PC-3 (cell line): ENCODE data around the gene MEG3. TPM values are rescaled to one million over a fixed set of nuclear protein-coding genes. Genes with fewer than 3 reads are reported as not detected.
A peak's percentile ranks its signal among the peaks of the same experiment; 100 is the strongest.

Source experiments
- ATAC-seq: fragments of 200-7000 bp; cut with Tn5 transposase; 2 replicates; pipeline ENCODE4 v1.9.1; 2020; ENCODE audit warnings: mild to moderate bottlenecking, moderate library complexity
- BruUV-seq: library from RNA; stranded (reverse); fragments of 400-500 nt; replicated peaks from 2 replicates; lab custom pipeline; 2021; lab: Mats Ljungman, UMichigan
- CTCF ChIA-PET: fragments of 300-600 bp; sonication (Branson Sonifier 250); formaldehyde crosslinking; loops from one replicate; lab custom pipeline; 2022; ENCODE audit warnings: antibody characterized with exemption; lab: Charles Lee
- POLR2A ChIA-PET: fragments of 300-600 bp; sonication (Branson Sonifier 250); formaldehyde crosslinking; loops from one replicate; lab custom pipeline; 2022; ENCODE audit warnings: antibody characterized with exemption; ENCODE audit not compliant: unreplicated experiment; lab: Charles Lee
- DNase-seq: peaks from one replicate; pipeline ENCODE4 v3.0.0-alpha.2; 2015
- H2AFZ ChIP-seq: fragments of 300-600 bp; sonication (generic); 2 replicates; pipeline ENCODE4 v1.6.0; 2016; ENCODE audit warnings: antibody characterized with exemption, low read length
- H3F3A ChIP-seq: fragments of 300-600 bp; sonication (generic); one replicate; pipeline ENCODE4 v1.6.0; 2017; ENCODE audit warnings: antibody characterized with exemption, low read length, control low read depth, mild to moderate bottlenecking; ENCODE audit not compliant: unreplicated experiment
- H3K27ac ChIP-seq: fragments of 300-600 bp; sonication (generic); 2 replicates; pipeline ENCODE4 v1.5.1; 2016; ENCODE audit warnings: mild to moderate bottlenecking, low read length
- H3K27me3 ChIP-seq: fragments of 300-600 bp; sonication (generic); 2 replicates; pipeline ENCODE4 v1.6.1; 2016; ENCODE audit warnings: low read length, mixed read lengths
- H3K36me3 ChIP-seq: fragments of 300-600 bp; sonication (generic); 2 replicates; pipeline ENCODE4 v1.6.1; 2016; ENCODE audit warnings: low read depth, mixed run types, low read length, mixed read lengths
- H3K4me1 ChIP-seq: fragments of 300-600 bp; sonication (generic); 2 replicates; pipeline ENCODE4 v1.5.1; 2016; ENCODE audit warnings: low read length; ENCODE audit not compliant: insufficient read depth
- H3K4me2 ChIP-seq: fragments of 300-600 bp; sonication (generic); 2 replicates; pipeline ENCODE4 v1.6.0; 2016; ENCODE audit warnings: low read length
- H3K4me3 ChIP-seq: fragments of 300-600 bp; sonication (generic); 2 replicates; pipeline ENCODE4 v1.5.1; 2016; ENCODE audit warnings: mild to moderate bottlenecking, low read length, mixed read lengths
- H3K79me2 ChIP-seq: fragments of 300-600 bp; sonication (generic); 2 replicates; pipeline ENCODE4 v1.6.1; 2017; ENCODE audit warnings: low read length, mixed read lengths
- H3K9ac ChIP-seq: fragments of 300-600 bp; sonication (generic); 2 replicates; pipeline ENCODE4 v1.6.0; 2016; ENCODE audit warnings: mild to moderate bottlenecking, low read length
- H3K9me2 ChIP-seq: fragments of 300-600 bp; sonication (generic); replicated peaks from 2 replicates; pipeline ENCODE4 v1.6.1; 2016; ENCODE audit warnings: mixed run types, low read length, mixed read lengths
- H3K9me3 ChIP-seq: fragments of 300-600 bp; sonication (generic); 2 replicates; pipeline ENCODE4 v1.6.1; 2016; ENCODE audit warnings: low read length, mixed read lengths
- H4K20me1 ChIP-seq: fragments of 300-600 bp; sonication (generic); 2 replicates; pipeline ENCODE4 v1.6.1; 2016; ENCODE audit warnings: low read length, mixed read lengths
- CTCF ChIP-seq: fragments of 300-600 bp; sonication (generic); conservative IDR thresholded peaks from 2 replicates; pipeline ENCODE4 v1.5.1; 2017; ENCODE audit warnings: antibody characterized with exemption, low read depth, mild to moderate bottlenecking, low read length
- EZH2 ChIP-seq: fragments of 300-600 bp; sonication (generic); IDR thresholded peaks from one replicate; pipeline ENCODE4 v1.6.1; 2017; ENCODE audit warnings: antibody characterized with exemption, mild to moderate bottlenecking, low read length; ENCODE audit not compliant: unreplicated experiment
- EZH2phosphoT487 ChIP-seq: fragments of 300-600 bp; sonication (generic); IDR thresholded peaks from 2 replicates; pipeline ENCODE4 v1.6.1; 2018; ENCODE audit warnings: mild to moderate bottlenecking, antibody characterized with exemption, low read length, borderline replicate concordance
- intact Hi-C: fragments of 100-400 bp; cut with micrococcal nuclease; formaldehyde crosslinking; loops from 2 replicates; pipeline ENCODE4 v1.9.0; 2023
- total RNA-seq: library from RNA; depleted of rRNA; stranded (reverse); fragments of >200 nt; gene quantifications from 2 replicates; pipeline ENCODE4 v1.2.3, GENCODE V29; 2014

Gene MEG3
- total RNA-seq, 1 experiment from 2014 or later: not detected

GRCh38 chr14:100899884-100900771 is 74.2 kb downstream of the MEG3 start:
- Histone ChIP-seq H3K4me1 (peaks cover 8% of the 10 kb centered on the region), H4K20me1 (no peaks in the 10 kb centered on the region), H3K36me3 (no peaks in the 10 kb centered on the region), H3K79me2 (no peaks in the 10 kb centered on the region), H3K9ac (no peak overlapping the region), H2AFZ (peak overlapping the region; percentile 62), H3K4me2 (peak overlapping the region; percentile 82), H3K27ac (no peak overlapping the region), H3F3A (no peaks in the 10 kb centered on the region), H3K9me3 (no peaks in the 10 kb centered on the region), H3K4me3 (peak overlapping the region; percentile 56), H3K27me3 (peaks cover 28% of the 10 kb centered on the region), H3K9me2 (no peaks in the 10 kb centered on the region)
- ATAC-seq (peak; percentile 15), DNase-seq (peak; percentile 26)
- no peak for TF ChIP-seq EZH2phosphoT487
- TF ChIP-seq CTCF: no peak
- TF ChIP-seq EZH2: no peak
- ChIA-PET POLR2A (no interaction called here), CTCF (interaction anchor here (0.9 kb wide), 1 partner anchor 335 kb away, joined by 3 read pairs; no protein-coding TSS in a partner anchor)
- BruUV-seq: no TSS peak
- intact Hi-C loops: loop anchor here (2.0 to 10.0 kb wide), 3 partner anchors 157 to 765 kb away; no protein-coding TSS in a partner anchor

GRCh38 chr14:100900837-100901390 is 75.0 kb downstream of the MEG3 start:
- no peaks in the 10 kb centered on the region for H3K9me3 ChIP-seq
- no peak for TF ChIP-seq EZH2
- TF ChIP-seq EZH2phosphoT487: no peak
- TF ChIP-seq CTCF: peak; percentile 61
- intact Hi-C loops: loop anchor here (2.0 to 10.0 kb wide), 3 partner anchors 156 to 764 kb away; no protein-coding TSS in a partner anchor
- peaks cover 8% of the 10 kb centered on the region for H3K4me1 ChIP-seq
- peak overlapping the region; percentile 56 for H3K4me3 ChIP-seq
- no TSS peak for BruUV-seq
- no peaks in the 10 kb centered on the region for H3K9me2 ChIP-seq
- H4K20me1 ChIP-seq: no peaks in the 10 kb centered on the region
- H3K27ac ChIP-seq: no peak overlapping the region
- ChIA-PET POLR2A (no interaction called here), CTCF (interaction anchor here (0.6 to 0.9 kb wide), 2 partner anchors 157 to 334 kb away, joined by 3 to 4 read pairs; no protein-coding TSS in a partner anchor)
- H3K4me2 ChIP-seq: peak overlapping the region; percentile 82
- H3K27me3 ChIP-seq: peaks cover 21% of the 10 kb centered on the region
- no peaks in the 10 kb centered on the region for H3F3A ChIP-seq
- H2AFZ ChIP-seq: peak overlapping the region; percentile 62
- peak; percentile 65 for ATAC-seq
- DNase-seq: peak; percentile 48
- H3K36me3 ChIP-seq: no peaks in the 10 kb centered on the region
- H3K9ac ChIP-seq: no peak overlapping the region
- no peaks in the 10 kb centered on the region for H3K79me2 ChIP-seq
